ENCODE results near the gene AATF. TPM values are rescaled to one million over a fixed set of nuclear protein-coding genes. Genes with fewer than 3 reads are reported as not detected.

AATF gene
- total RNA-seq, 4 donors from 2014 or later, result 30.3 to 50.5 (median 40.9) TPM

DNA sequence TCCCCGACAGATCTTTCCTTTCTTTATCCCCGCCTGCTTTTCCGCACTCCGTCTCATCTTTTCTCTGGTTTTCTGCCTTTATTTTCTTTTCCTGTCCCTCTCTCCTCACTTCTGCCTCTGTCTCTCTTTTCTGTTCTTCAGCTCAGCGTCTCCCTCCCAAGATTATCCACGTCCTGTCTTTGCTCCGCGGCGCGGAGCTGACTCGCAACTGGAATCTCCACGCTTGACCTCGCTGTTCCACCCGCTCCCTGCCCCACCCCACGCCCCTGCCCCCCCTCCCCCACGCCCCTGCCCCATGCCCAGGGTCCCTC lies 16.4 kb upstream of the AATF start:
- Histone ChIP-seq H3K4me3 (peak overlapping the region in 3 of 4 donors; percentile 1 to 50 (median 7)), H3K27me3 (peaks cover 98 to 100% (median 98%) of the 10 kb centered on the region in 3 donors), H3K4me1 (peaks cover 39 to 57% of the 10 kb centered on the region in 2 donors), H3K9me3 (no peaks in the 10 kb centered on the region), H3K36me3 (no peaks in the 10 kb centered on the region), H3K27ac (no peak overlapping the region)
- in situ Hi-C loops (cut with MboI; ENCODE audit: low sequenced_read_pairs in 4 of 4) (loop anchor here in 1 of 4 donors (25.0 kb wide), 1 partner anchor 295 kb away; no protein-coding TSS in a partner anchor), intact Hi-C loops (cut with DNase I; ENCODE audit: low total_unique reads) (no loop called here)
- TF ChIP-seq, protein P1, sequence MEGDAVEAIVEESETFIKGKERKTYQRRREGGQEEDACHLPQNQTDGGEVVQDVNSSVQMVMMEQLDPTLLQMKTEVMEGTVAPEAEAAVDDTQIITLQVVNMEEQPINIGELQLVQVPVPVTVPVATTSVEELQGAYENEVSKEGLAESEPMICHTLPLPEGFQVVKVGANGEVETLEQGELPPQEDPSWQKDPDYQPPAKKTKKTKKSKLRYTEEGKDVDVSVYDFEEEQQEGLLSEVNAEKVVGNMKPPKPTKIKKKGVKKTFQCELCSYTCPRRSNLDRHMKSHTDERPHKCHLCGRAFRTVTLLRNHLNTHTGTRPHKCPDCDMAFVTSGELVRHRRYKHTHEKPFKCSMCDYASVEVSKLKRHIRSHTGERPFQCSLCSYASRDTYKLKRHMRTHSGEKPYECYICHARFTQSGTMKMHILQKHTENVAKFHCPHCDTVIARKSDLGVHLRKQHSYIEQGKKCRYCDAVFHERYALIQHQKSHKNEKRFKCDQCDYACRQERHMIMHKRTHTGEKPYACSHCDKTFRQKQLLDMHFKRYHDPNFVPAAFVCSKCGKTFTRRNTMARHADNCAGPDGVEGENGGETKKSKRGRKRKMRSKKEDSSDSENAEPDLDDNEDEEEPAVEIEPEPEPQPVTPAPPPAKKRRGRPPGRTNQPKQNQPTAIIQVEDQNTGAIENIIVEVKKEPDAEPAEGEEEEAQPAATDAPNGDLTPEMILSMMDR (IDR thresholded peaks at IDR 0.05 in 4 of 5, conservative IDR thresholded peaks at IDR 0.05 in 1 of 5), result no peak
- TF ChIP-seq POLR2A (IDR thresholded peaks at IDR 0.05), result no peak
- ATAC-seq (no peak), DNase-seq (no peak)

DNA sequence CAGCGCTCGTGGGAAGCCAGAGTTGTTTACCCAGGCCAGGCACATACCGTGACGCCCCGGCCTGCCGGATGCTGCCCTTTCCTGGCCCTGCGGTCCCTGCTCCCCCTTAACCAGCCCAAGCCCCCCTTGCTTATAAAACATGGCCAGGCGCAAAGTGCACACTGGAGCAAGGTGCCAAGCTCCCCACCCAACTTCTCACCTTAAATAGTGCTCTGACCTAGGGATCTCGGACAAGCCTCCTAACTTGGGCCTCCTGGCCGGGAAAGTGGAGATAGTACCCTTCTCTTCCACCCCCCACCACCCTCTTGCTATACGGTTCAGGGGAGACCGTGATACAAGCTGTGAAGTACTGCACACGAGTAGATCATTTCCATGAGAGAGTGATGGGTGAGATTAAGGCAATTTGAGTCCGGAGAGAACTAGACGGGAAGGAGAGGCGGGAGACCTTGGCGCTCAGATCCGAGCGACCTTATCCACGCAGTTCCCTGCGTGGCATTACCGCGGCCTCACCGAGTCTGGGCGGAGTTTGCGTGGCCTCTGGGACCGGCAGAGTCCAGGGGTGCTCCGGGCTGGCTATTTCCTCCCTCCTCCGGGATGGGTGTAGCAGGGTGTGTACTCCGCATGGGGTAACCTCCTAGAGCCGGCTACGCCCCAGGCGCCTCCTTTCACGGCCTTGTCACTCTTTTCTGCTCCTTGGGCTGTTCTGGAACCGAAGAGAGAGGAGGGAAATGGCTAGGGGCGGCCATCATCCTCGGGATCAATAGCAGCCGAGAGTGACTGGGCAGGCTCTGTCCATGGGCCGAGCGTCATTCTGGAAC lies 15.9 kb upstream of the AATF start:
- Histone ChIP-seq H3K27ac (no peak overlapping the region), H3K36me3 (no peaks in the 10 kb centered on the region), H3K9me3 (no peaks in the 10 kb centered on the region), H3K27me3 (peaks cover 98 to 100% (median 99%) of the 10 kb centered on the region in 3 donors), H3K4me1 (peaks cover 45 to 63% of the 10 kb centered on the region in 2 donors), H3K4me3 (peak overlapping the region in 1 of 4 donors; percentile 24)
- ATAC-seq (no peak), DNase-seq (no peak)
- in situ Hi-C loops (cut with MboI; ENCODE audit: low sequenced_read_pairs in 4 of 4) (loop anchor here in 1 of 4 donors (25.0 kb wide), 1 partner anchor 296 kb away; no protein-coding TSS in a partner anchor), intact Hi-C loops (cut with DNase I; ENCODE audit: low total_unique reads) (no loop called here)
- TF ChIP-seq POLR2A (IDR thresholded peaks at IDR 0.05), result no peak
- TF ChIP-seq, protein P1 (IDR thresholded peaks at IDR 0.05 in 4 of 5, conservative IDR thresholded peaks at IDR 0.05 in 1 of 5), result no peak

DNA sequence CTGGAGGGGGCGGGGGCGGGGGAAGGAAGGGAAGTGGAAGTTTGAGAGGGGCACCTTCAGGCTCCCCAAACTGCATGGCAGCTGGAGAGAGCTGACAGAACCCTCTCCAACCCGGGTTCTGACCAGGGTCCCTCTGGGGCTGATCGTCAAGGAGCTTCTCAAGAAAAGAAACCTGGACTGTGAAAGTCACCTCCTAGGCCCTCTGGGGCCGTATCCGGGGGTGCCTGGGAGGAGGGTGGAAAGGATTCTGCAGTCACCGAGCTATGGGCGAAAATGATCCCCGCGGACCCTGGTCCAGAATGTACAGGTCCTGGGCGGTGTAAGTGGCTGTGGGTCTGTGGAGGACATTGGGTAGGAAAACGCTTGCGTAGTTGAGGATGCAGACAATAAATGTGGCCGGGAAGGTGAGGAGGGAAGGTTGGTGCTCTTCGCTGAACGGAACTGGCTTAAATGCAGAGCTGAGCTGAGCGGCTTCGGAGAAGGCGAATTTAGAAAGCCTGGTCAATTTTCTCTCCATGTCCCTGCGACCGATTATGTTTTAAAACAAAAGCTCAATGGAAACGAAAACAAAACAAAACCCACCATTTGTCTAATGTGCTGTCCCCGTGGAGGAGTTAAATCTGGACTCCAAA lies 15.1 kb upstream of the AATF start:
- no peak for TF ChIP-seq POLR2A (IDR thresholded peaks at IDR 0.05)
- TF ChIP-seq, protein P1 (IDR thresholded peaks at IDR 0.05 in 4 of 5, conservative IDR thresholded peaks at IDR 0.05 in 1 of 5), result no peak
- no peaks in the 10 kb centered on the region for H3K36me3 ChIP-seq
- H3K4me1 ChIP-seq, result peaks cover 52 to 70% of the 10 kb centered on the region in 2 donors
- ATAC-seq, result no peak
- H3K27me3 ChIP-seq, result peaks cover 99 to 100% (median 99%) of the 10 kb centered on the region in 3 donors
- in situ Hi-C loops (cut with MboI; ENCODE audit: low sequenced_read_pairs in 4 of 4) (loop anchor here in 1 of 4 donors (25.0 kb wide), 1 partner anchor 296 kb away; no protein-coding TSS in a partner anchor), intact Hi-C loops (cut with DNase I; ENCODE audit: low total_unique reads) (no loop called here)
- no peak overlapping the region for H3K27ac ChIP-seq
- H3K4me3 ChIP-seq, result peak overlapping the region in 3 of 4 donors; percentile 27 to 48 (median 31)
- no peaks in the 10 kb centered on the region for H3K9me3 ChIP-seq
- no peak for DNase-seq

DNA sequence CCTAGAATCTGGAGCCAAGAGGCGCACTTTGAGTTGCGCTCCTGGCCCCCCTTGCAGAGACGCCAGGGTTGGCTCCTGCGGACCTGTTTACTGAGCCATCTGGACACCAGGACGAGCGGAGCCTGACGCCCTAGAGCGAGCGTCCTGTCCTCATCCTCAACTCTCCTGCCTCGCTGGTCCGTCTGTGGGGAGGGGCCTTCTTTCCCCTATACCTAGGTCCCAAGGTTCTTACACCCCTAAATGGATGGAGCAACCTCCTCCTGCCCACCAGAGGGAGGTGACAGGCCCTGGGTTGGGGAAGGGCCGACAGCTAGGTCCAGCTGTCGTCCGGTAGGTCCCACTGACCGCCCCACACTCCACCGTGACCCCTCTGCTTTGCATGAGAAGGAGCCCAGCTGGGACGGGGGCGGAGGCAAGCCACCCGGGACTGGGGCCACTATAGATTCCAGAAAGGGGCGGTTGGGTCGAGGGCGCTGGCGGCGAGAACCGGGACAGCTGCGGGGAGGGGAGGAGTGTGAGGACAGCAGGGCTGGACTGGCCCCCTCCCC lies 14.5 kb upstream of the AATF start:
- H3K4me1 ChIP-seq, result peaks cover 58 to 76% of the 10 kb centered on the region in 2 donors
- no peaks in the 10 kb centered on the region for H3K36me3 ChIP-seq
- intact Hi-C loops (cut with DNase I; ENCODE audit: low total_unique reads), result no loop called here
- TF ChIP-seq, protein P1 (IDR thresholded peaks at IDR 0.05 in 4 of 5, conservative IDR thresholded peaks at IDR 0.05 in 1 of 5), result no peak
- no peak for TF ChIP-seq POLR2A (IDR thresholded peaks at IDR 0.05)
- DNase-seq, result no peak
- peak overlapping the region; percentile 27 to 48 (median 32) for H3K4me3 ChIP-seq
- H3K27me3 ChIP-seq, result peaks cover 99 to 100% (median 99%) of the 10 kb centered on the region in 3 donors
- no peak for ATAC-seq
- no peaks in the 10 kb centered on the region for H3K9me3 ChIP-seq
- no peak overlapping the region for H3K27ac ChIP-seq
- in situ Hi-C loops (cut with MboI; ENCODE audit: low sequenced_read_pairs in 4 of 4), result loop anchor here in 1 of 4 donors (25.0 kb wide), 1 partner anchor 297 kb away; no protein-coding TSS in a partner anchor

Measured in gastrocnemius medialis (tissue), 4 donors.